Activated CD4-positive, alpha-beta memory T cell treated with anti-CD3 and anti-CD28 coated beads, Interleukin-2, amount 10 ng/mL, durations not matched to agents 7 days and 5 days (primary cell): ENCODE data around the gene HLA-DOB. TPM values are rescaled to one million over a fixed set of nuclear protein-coding genes. Genes with fewer than 3 reads are reported as not detected.
"Not testable (repeated sequence)": the region's sequence is repeated elsewhere in the genome, so short reads cannot be mapped to it uniquely, and the experiment has no call there.

Experiments
- CTCF ChIA-PET: fragments of 350-600 bp; sonication (Branson Sonifier 250); formaldehyde crosslinking; loops from one replicate; lab custom pipeline; 2021; ENCODE audit warnings: antibody characterized with exemption, inconsistent platforms; lab: Charles Lee
- POLR2A ChIA-PET: fragments of 350-600 bp; sonication (Branson Sonifier 250); formaldehyde crosslinking; loops from one replicate; lab custom pipeline; 2021; ENCODE audit warnings: antibody characterized with exemption; lab: Charles Lee
- DNase-seq: peaks from one replicate; pipeline ENCODE4 v3.0.0-alpha.2; 2020
- H3K27ac Mint-ChIP-seq: one replicate; pipeline ENCODE4 v1.8.0; 2021; ENCODE audit warnings: mild to moderate bottlenecking, mixed read lengths
- H3K27me3 Mint-ChIP-seq: one replicate; pipeline ENCODE4 v1.8.0; 2021; ENCODE audit warnings: mixed read lengths
- H3K36me3 Mint-ChIP-seq: one replicate; pipeline ENCODE4 v1.8.0; 2021; ENCODE audit warnings: low read depth, mixed read lengths
- H3K4me1 Mint-ChIP-seq: one replicate; pipeline ENCODE4 v1.8.0; 2021; ENCODE audit warnings: mixed read lengths
- H3K4me3 Mint-ChIP-seq: one replicate; pipeline ENCODE4 v1.8.0; 2021; ENCODE audit warnings: mild to moderate bottlenecking, mixed read lengths
- H3K9me3 Mint-ChIP-seq: one replicate; pipeline ENCODE4 v1.8.0; 2021; ENCODE audit warnings: mixed read lengths
- total RNA-seq, 2 experiments: library from RNA; stranded (reverse); gene quantifications; one replicate each; pipeline ENCODE4 v1.2.3, GENCODE V29; 2021

The HLA-DOB gene
- total RNA-seq, 2 experiments from 2014 or later: 1.5 to 2.2 TPM

- Mint-ChIP-seq H3K9me3 (peaks cover 2% of the 10 kb centered on the region), H3K36me3 (no peaks in the 10 kb centered on the region), H3K27ac (no peak overlapping the region), H3K4me1 (no peaks in the 10 kb centered on the region), H3K4me3 (no peak overlapping the region), H3K27me3 (peaks cover 72% of the 10 kb centered on the region)
- no peak for DNase-seq
- CTCF ChIA-PET: interaction anchor here (0.8 to 1.5 kb wide), 3 partner anchors 10 to 389 kb away, joined by 3 to 5 read pairs (median 4); no protein-coding TSS in a partner anchor
- POLR2A ChIA-PET: interaction anchor here (1.4 kb wide), 1 partner anchor 65 kb away, joined by 4 read pairs; no protein-coding TSS in a partner anchor
Measured at GRCh38 chr6:32803416-32803815, 13.4 kb downstream of the HLA-DOB start.

GRCh38 chr6:32799740-32800139, 17.1 kb downstream of the HLA-DOB start:
- H3K4me3 Mint-ChIP-seq: no peak overlapping the region
- peaks cover 14% of the 10 kb centered on the region for H3K4me1 Mint-ChIP-seq
- H3K27me3 Mint-ChIP-seq: peaks cover 76% of the 10 kb centered on the region
- peaks cover 2% of the 10 kb centered on the region for H3K9me3 Mint-ChIP-seq
- H3K36me3 Mint-ChIP-seq: no peaks in the 10 kb centered on the region
- H3K27ac Mint-ChIP-seq: no peak overlapping the region
- ChIA-PET CTCF (interaction anchor here (1.3 to 2.3 kb wide), 4 partner anchors 14 to 386 kb away, joined by 4 to 10 read pairs (median 6); no protein-coding TSS in a partner anchor), POLR2A (interaction anchor here (0.7 kb wide), 1 partner anchor 53 kb away, joined by 3 read pairs; the partner anchor contains the start of gene TAP1)
- DNase-seq: no peak

- peaks cover 2% of the 10 kb centered on the region for H3K9me3 Mint-ChIP-seq
- no peak overlapping the region for H3K27ac Mint-ChIP-seq
- H3K27me3 Mint-ChIP-seq: peaks cover 76% of the 10 kb centered on the region
- no peak overlapping the region for H3K4me3 Mint-ChIP-seq
- H3K4me1 Mint-ChIP-seq: peaks cover 19% of the 10 kb centered on the region
- ChIA-PET POLR2A (interaction anchor here (0.6 to 0.7 kb wide), 2 partner anchors 10 to 54 kb away, joined by 3 read pairs; partner anchors contain the start of gene TAP1), CTCF (interaction anchor here (1.7 to 2.3 kb wide), 2 partner anchors 13 to 69 kb away, joined by 8 to 10 read pairs; no protein-coding TSS in a partner anchor)
- DNase-seq: no peak
- no peaks in the 10 kb centered on the region for H3K36me3 Mint-ChIP-seq
Measured at GRCh38 chr6:32799168-32799567, 17.6 kb downstream of the HLA-DOB start.

GRCh38 chr6:32796848-32797776, 19.7 kb downstream of the HLA-DOB start:
- ChIA-PET CTCF (interaction anchor here (0.5 to 2.5 kb wide), 8 partner anchors 11 to 601 kb away, joined by 3 to 8 read pairs (median 3); partner anchors contain the start of genes TAP1 and TAP2), POLR2A (interaction anchor here (1.2 kb wide), 1 partner anchor 10 kb away, joined by 4 read pairs; no protein-coding TSS in a partner anchor)
- Mint-ChIP-seq H3K27me3 (peaks cover 77% of the 10 kb centered on the region), H3K27ac (no peak overlapping the region), H3K36me3 (no peaks in the 10 kb centered on the region), H3K4me3 (peak overlapping the region; percentile 33), H3K4me1 (peaks cover 25% of the 10 kb centered on the region), H3K9me3 (peaks cover 2% of the 10 kb centered on the region)
- DNase-seq: peak; percentile 78

- Mint-ChIP-seq H3K27me3 (peaks cover 79% of the 10 kb centered on the region), H3K4me3 (no peak overlapping the region), H3K36me3 (no peaks in the 10 kb centered on the region), H3K27ac (no peak overlapping the region), H3K9me3 (peaks cover 2% of the 10 kb centered on the region), H3K4me1 (peaks cover 25% of the 10 kb centered on the region)
- DNase-seq: no peak
- POLR2A ChIA-PET: interaction anchor here (1.8 kb wide), 1 partner anchor 74 kb away, joined by 6 read pairs; no protein-coding TSS in a partner anchor
- CTCF ChIA-PET: interaction anchor here (1.2 to 2.2 kb wide), 6 partner anchors 9 to 380 kb away, joined by 3 to 12 read pairs (median 4); partner anchors contain the start of gene TAP2
Measured at GRCh38 chr6:32794510-32794909, 22.3 kb downstream of the HLA-DOB start.

GRCh38 chr6:32792901-32793435, 23.8 kb downstream of the HLA-DOB start:
- Mint-ChIP-seq H3K27me3 (peaks cover 74% of the 10 kb centered on the region), H3K4me3 (no peak overlapping the region), H3K27ac (no peak overlapping the region), H3K4me1 (peaks cover 25% of the 10 kb centered on the region), H3K36me3 (no peaks in the 10 kb centered on the region), H3K9me3 (no peaks in the 10 kb centered on the region)
- POLR2A ChIA-PET: interaction anchor here (1.8 kb wide), 1 partner anchor 75 kb away, joined by 6 read pairs; no protein-coding TSS in a partner anchor
- DNase-seq: no peak
- CTCF ChIA-PET: interaction anchor here (0.8 to 1.9 kb wide), 9 partner anchors 9 to 379 kb away, joined by 3 to 12 read pairs (median 3); partner anchors contain the start of gene TAP2

GRCh38 chr6:32790306-32790705, 26.5 kb downstream of the HLA-DOB start:
- ChIA-PET CTCF (interaction anchor here (1.0 kb wide), 1 partner anchor 78 kb away, joined by 3 read pairs; no protein-coding TSS in a partner anchor), POLR2A (no interaction called here)
- DNase-seq: no peak
- Mint-ChIP-seq H3K4me3 (no peak overlapping the region), H3K36me3 (no peaks in the 10 kb centered on the region), H3K9me3 (no peaks in the 10 kb centered on the region), H3K27me3 (peaks cover 83% of the 10 kb centered on the region), H3K27ac (no peak overlapping the region), H3K4me1 (peaks cover 18% of the 10 kb centered on the region)

GRCh38 chr6:32785781-32786533, 30.8 kb downstream of the HLA-DOB start:
- Mint-ChIP-seq H3K4me3 (no peak overlapping the region), H3K9me3 (no peaks in the 10 kb centered on the region), H3K27me3 (peaks cover 63% of the 10 kb centered on the region), H3K27ac (no peak overlapping the region), H3K4me1 (peaks cover 3% of the 10 kb centered on the region), H3K36me3 (no peaks in the 10 kb centered on the region)
- ChIA-PET CTCF (interaction anchor here (0.7 to 6.1 kb wide), 30 partner anchors 9 to 387 kb away, joined by 3 to 113 read pairs (median 4); partner anchors contain the start of gene HLA-DQB1), POLR2A (interaction anchor here (1.7 kb wide), 1 partner anchor 11 kb away, joined by 4 read pairs; no protein-coding TSS in a partner anchor)
- DNase-seq: peak; percentile 43

GRCh38 chr6:32782923-32783322, 33.9 kb downstream of the HLA-DOB start:
- H3K27ac Mint-ChIP-seq, H3K4me3 Mint-ChIP-seq, DNase-seq, H3K9me3 Mint-ChIP-seq, H3K4me1 Mint-ChIP-seq, POLR2A ChIA-PET, H3K36me3 Mint-ChIP-seq: not testable (repeated sequence)
- CTCF ChIA-PET: interaction anchor here (1.2 kb wide), 2 partner anchors 367 to 369 kb away, joined by 4 read pairs; no protein-coding TSS in a partner anchor
- H3K27me3 Mint-ChIP-seq: peaks cover 66% of the 10 kb centered on the region

- Mint-ChIP-seq H3K27me3 (peaks cover 62% of the 10 kb centered on the region), H3K36me3 (no peaks in the 10 kb centered on the region), H3K27ac (no peak overlapping the region), H3K9me3 (no peaks in the 10 kb centered on the region), H3K4me1 (no peaks in the 10 kb centered on the region), H3K4me3 (no peak overlapping the region)
- ChIA-PET CTCF (no interaction called here), POLR2A (no interaction called here)
- DNase-seq: no peak
Measured at GRCh38 chr6:32779036-32779435, 37.8 kb downstream of the HLA-DOB start.

- Mint-ChIP-seq H3K9me3 (no peaks in the 10 kb centered on the region), H3K27ac (no peak overlapping the region), H3K4me1 (peaks cover 2% of the 10 kb centered on the region), H3K4me3 (no peak overlapping the region), H3K27me3 (peaks cover 65% of the 10 kb centered on the region), H3K36me3 (no peaks in the 10 kb centered on the region)
- CTCF ChIA-PET: no interaction called here
- no peak for DNase-seq
- POLR2A ChIA-PET: no interaction called here
Measured at GRCh38 chr6:32775071-32775470, 41.7 kb downstream of the HLA-DOB start.

GRCh38 chr6:32774426-32774825, 42.4 kb downstream of the HLA-DOB start:
- H3K36me3 Mint-ChIP-seq: no peaks in the 10 kb centered on the region
- H3K27me3 Mint-ChIP-seq: peaks cover 65% of the 10 kb centered on the region
- ChIA-PET CTCF (no interaction called here), POLR2A (no interaction called here)
- peaks cover 2% of the 10 kb centered on the region for H3K4me1 Mint-ChIP-seq
- H3K9me3 Mint-ChIP-seq: no peaks in the 10 kb centered on the region
- DNase-seq: no peak
- H3K4me3 Mint-ChIP-seq: no peak overlapping the region
- H3K27ac Mint-ChIP-seq: no peak overlapping the region
